Adipose tissue (tissue), 3 donors: ENCODE results near the gene USP40. TPM values are rescaled to one million over a fixed set of nuclear protein-coding genes. Genes with fewer than 3 reads are reported as not detected.

Experiments
- H3K27ac ChIP-seq: one replicate; pipeline ENCODE4 v1.5.1; 2013; ENCODE audit warnings: low read depth, low read length
- WGBS, 3 donors: extraction: QIAGEN DNeasy Blood & Tissue Kit; methylation state at CpG; one replicate each; pipeline ENCODE4 v1.1.7; 2013; 5-methylcytosine and 5-hydroxymethylcytosine counted together
- polyA plus RNA-seq, 3 donors: library from polyadenylated mRNA; stranded (reverse); fragments of 200-250 nt; gene quantifications; one replicate each; pipeline ENCODE4 v1.2.3, GENCODE V29; 2013
- donor health status: healthy with polysubstance abuse.
- donor health status: Bipolar disorder and iron deficiency.
- donor health status: healthy.

Gene USP40
- polyA plus RNA-seq, 3 donors = 11.5 to 26.4 (median 16.2) TPM

- 78 to 90% (median 86%) methylated on average over 8 of the region's 8 CpGs for WGBS, 3 donors
- H3K27ac ChIP-seq = no peak overlapping the region
Observed at GRCh38 chr2:233563663-233564430, 2.7 kb downstream of the USP40 start.

DNA sequence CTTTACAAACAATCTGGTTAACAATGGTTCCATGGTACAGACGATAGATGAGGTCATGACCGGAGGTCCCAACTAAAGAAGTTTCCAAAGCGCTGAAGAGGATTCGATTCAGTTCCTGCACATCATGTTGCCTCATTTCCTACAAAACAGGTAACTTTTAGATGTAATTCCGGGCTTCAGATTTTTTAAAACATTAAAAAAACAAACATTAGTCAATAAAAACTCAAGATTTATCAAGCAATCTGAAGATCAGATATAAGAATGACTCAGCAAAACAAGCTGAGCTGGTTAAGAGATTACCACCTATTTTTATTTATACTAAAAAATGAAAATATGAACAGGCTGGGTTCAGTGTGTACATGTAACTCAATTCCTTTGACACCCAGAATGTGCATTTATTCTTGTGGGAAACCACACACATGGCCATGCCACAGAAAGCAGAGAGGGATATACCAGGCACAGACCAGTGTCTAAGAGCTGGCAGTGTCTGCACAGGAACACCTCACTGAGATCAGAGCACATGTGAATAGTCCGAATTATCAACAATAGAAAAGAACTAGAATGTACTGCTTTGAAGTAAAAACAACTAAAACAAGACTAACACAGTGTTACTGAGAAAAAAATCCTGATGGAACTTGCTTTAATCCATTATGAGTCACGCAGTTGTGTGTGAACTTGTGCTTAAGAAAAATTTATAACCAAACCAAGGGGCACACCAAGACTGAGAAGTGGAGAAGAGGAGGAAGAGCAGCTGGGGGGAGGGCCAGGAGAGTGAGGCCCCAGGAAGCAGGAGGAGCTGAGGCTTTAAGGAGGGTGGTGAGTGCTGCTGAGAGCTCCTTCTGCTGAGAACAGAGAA is 9.5 kb downstream of the USP40 start:
- 75 to 83% (median 82%) methylated on average over 7 of the region's 7 CpGs for WGBS, 3 donors

GRCh38 chr2:233553366-233553765 is 13.2 kb downstream of the USP40 start:
- no peak overlapping the region for H3K27ac ChIP-seq

More for the DNA sequence above, 9.5 kb downstream of the USP40 start:
- no peak overlapping the region for H3K27ac ChIP-seq

DNA sequence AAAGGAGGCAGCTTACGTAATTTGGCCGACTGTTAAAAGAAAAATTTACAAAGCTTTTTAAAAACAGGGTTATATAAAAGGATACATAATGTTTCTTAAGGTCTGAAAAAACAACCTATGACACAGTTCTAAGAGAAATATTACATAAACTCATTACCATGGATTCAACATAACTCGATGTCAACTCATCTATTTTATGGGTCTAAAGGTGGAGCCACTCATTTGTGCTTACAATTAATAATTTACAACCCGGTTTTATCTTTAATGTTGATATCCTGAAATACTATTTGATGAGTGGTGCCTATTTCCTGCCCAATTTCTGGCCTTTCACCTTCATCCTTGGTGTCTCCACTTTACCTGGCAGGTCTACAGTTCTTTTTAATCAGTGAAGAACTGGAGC is 15.1 kb downstream of the USP40 start:
- WGBS, 3 donors = 59 to 69% (median 67%) methylated on average over 4 of the region's 4 CpGs
- H3K27ac ChIP-seq = no peak overlapping the region

- WGBS, 3 donors = 89 to 96% (median 93%) methylated on average over 4 of the region's 4 CpGs
Observed at GRCh38 chr2:233546774-233547173, 19.8 kb downstream of the USP40 start.

DNA sequence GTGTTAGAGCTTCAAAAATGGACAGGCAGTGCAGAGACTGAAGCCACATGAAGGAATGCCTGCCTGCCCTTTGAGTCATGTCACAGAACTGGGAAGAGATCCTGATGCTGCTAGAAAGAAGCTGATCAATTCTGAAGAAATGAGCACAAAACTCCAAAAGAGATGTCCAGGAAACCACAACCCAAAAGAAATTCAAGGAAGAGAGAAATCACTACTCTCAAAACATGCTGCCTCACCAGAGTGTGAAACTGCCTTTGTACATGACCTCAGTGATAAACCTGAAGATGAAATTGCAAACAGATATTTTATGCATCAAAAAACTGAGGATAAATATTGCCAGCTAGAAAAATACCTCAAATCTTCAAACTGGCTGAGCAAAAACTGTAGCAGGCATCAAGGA is 20.5 kb downstream of the USP40 start:
- H3K27ac ChIP-seq = no peak overlapping the region

More at GRCh38 chr2:233546774-233547173, 19.8 kb downstream of the USP40 start:
- no peak overlapping the region for H3K27ac ChIP-seq

GRCh38 chr2:233544200-233544610 is 22.4 kb downstream of the USP40 start:
- H3K27ac ChIP-seq = no peak overlapping the region
- 76 to 84% (median 81%) methylated on average over 5 of the region's 5 CpGs for WGBS, 3 donors

DNA sequence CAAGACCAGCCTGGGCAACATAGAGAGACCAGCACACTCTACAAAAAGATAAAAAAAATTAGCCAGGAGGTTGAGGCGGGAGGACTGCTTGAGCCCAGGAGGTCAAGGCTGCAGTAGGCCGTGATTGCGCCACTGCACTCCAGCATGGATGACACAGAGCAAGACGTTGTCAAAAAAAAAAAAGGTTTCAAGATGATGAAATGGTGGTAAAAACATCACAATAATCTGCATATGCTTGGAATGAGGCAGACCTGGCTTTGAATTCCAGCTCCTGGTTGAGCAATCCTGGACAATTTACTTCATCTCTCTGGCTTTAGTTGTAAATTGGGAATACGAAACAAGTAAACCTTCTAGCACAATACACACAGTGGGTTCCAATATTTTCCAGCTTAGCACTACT is 24.1 kb downstream of the USP40 start:
- no peak overlapping the region for H3K27ac ChIP-seq
- 55 to 77% (median 64%) methylated on average over 5 of the region's 5 CpGs for WGBS, 3 donors

- WGBS, 3 donors = 95 to 97% (median 95%) methylated on average over 5 of the region's 5 CpGs
- H3K27ac ChIP-seq = no peak overlapping the region
Observed at GRCh38 chr2:233538741-233539140, 27.8 kb downstream of the USP40 start.

GRCh38 chr2:233535271-233535670 is 31.3 kb downstream of the USP40 start:
- H3K27ac ChIP-seq = no peak overlapping the region

DNA sequence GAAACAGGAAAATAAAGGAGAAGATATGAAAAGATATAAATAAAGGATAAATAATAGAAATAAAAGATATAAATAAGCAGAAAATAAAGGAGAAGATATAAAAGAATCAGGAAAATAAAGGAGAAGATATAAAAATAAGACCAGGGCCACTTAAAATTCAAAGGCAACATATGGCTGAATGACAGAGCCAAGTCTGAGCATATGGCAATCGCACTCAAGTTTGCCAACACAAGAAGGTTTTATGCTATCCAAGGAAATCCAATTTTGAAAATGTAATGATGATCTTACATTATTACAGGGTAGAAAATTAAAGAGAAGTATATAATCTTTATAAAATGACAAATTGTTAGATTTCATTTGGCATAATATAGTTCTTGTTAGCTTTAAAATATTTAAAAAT is 33.6 kb downstream of the USP40 start:
- no peak overlapping the region for H3K27ac ChIP-seq
- WGBS, 3 donors = 95 to 100% (median 100%) methylated on average over 1 of the region's 1 CpG

DNA sequence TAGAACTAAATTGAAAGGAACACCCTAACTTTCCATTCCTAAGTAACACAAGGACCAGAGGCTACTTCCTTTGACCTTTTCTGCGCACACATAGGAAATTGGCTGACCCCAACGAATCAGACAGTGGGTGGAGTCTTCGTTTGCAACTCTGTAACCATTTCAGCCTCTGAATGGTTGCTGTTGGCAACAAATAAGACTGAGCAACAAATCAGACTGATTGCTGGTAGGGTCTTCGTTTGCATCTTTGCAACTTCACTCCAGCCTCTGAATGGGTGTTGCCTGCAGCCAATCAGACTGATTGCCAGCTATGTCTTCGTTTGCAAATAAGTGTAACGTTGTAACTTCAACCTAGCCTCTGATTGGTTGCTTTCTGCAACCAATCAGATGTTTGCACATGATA is 34.6 kb downstream of the USP40 start:
- WGBS, 3 donors = 62 to 72% (median 72%) methylated on average over 6 of the region's 6 CpGs
- H3K27ac ChIP-seq = no peak overlapping the region

DNA sequence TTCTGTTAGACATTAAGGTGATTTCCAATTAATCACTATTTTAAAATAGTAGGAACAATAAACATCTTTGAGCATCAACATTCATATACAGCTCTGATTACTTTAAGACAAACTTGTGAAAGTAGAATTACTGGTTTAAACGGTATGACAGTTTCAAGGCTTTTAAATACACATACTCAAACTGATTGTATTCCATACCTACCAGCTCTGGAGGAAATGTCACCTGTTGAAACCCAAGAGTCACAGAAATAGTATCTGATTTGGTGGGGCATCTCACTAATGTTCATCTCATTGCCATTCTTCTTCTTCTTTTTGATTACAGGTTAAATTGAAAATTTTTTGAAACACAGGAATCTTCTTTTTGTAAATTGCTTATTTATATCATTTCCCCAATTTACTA is 36.2 kb downstream of the USP40 start:
- 53 to 88% (median 80%) methylated on average over 1 of the region's 1 CpG for WGBS, 3 donors
- no peak overlapping the region for H3K27ac ChIP-seq

GRCh38 chr2:233528182-233528581 is 38.4 kb downstream of the USP40 start:
- WGBS, 3 donors = 90 to 96% (median 93%) methylated on average over 10 of the region's 10 CpGs
- H3K27ac ChIP-seq = no peak overlapping the region

- H3K27ac ChIP-seq = no peak overlapping the region
Observed at GRCh38 chr2:233525791-233526190, 40.8 kb downstream of the USP40 start.

DNA sequence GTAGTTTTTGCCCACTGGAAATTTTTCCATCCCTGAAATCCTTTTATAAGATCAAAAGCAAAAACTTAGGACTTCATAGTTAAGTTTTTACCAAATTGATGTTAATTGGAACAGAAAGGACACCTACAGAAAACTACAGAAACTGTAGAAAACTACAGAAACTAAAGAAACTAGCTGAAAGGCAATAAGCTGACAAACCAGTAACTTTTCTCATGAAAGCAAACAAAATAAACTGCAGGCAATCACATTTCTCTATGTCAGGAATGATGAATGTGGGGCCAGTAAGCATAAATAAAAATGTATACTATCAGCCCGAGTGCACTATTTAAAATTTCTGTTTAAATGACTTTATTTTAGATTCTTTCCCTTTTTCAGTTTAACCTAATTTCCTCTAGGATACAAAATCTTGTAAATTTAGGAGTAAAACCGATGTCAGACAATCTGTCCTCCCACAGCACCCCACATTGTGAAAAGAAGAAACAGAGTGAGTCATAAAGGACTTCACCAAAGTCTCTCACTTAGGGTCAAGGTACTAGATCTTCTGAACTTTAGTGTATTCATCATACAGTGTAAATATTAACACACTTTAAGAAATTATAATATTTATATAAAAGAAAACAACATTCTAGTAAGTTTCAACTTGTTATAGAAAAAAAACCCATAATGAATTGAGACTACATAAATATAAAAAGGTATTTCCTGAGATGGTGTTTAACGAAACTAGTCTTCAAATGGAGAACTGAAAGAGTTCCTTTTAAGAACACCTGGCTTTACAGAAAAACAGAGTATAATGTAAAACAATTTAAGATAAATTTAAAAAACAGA is 46.6 kb downstream of the USP40 start:
- WGBS, 3 donors = 76 to 83% (median 79%) methylated on average over 3 of the region's 3 CpGs
- H3K27ac ChIP-seq = no peak overlapping the region

DNA sequence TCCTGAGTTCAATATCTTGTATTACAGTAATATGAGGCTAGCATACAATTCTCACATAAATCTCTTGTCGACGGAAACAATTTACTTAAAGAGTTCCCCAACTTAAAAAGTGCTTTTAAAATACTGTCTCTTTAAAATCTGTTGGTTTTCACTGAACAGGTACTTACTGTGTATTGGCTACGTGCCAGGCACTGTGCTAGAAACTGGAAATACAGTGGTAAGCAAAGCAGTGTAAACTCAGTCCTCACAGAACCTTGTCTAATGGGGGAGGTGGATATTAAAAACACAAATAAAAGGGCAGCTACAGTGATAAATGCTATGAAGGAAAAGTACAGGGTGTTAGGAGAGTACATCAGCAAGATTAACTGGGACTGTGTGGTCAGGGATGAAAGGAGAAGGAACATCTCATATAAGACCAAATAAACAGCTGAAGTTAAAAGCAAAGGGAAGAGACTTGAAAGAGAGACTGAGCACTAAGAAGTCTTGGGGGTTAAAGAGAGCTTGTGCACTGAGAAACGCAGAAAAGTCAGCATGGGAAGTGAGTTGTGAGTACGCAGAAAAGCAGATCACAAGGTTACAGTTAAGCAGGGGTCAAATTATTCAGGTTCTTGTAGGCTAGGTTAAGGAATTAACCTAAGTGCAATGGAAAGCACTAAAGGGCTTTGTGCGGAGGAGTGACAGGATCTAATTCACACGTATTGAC is 52.5 kb downstream of the USP40 start:
- 82 to 84% (median 83%) methylated on average over 7 of the region's 7 CpGs for WGBS, 3 donors
- H3K27ac ChIP-seq = no peak overlapping the region

DNA sequence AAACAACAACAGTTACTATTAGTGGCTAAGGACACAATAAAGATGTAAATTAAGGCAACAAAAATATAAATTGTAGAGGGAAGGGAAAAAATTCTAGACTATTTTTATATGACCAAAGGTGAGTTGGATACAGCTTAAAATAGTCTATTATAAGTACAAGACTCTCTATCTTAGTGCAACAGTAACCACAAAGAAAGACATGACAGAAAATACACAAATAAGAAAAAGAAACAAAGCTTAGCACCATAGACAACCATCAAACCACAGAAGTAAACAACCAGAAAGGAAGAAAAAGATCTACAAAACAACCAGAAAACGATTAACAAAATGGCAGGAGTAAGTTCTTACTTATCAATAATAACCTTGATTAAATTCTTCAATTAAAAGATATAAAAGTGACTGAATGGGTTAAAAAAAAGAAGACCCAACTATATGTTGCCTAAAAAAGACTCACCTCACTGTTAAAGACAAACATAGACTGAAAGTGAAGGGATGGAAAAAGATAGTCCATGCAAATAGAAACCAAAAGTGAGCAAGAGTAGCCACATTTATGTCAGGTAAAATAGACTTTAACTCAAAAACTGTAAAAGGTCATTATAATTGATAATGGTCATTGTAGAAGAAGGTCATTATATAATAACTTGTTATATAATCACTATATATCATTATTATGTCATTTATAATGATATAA is 62.5 kb downstream of the USP40 start:
- H3K27ac ChIP-seq = no peak overlapping the region
- 95 to 96% (median 95%) methylated on average over 1 of the region's 1 CpG for WGBS, 3 donors
